ENCODE data around the gene NFATC2. TPM values are rescaled to one million over a fixed set of nuclear protein-coding genes. Genes with fewer than 3 reads are reported as not detected.
"Not testable (repeated sequence)": the region's sequence is repeated elsewhere in the genome, so short reads cannot be mapped to it uniquely, and the experiment has no call there.

The NFATC2 gene
- total RNA-seq, 1 donor from 2014 or later: not detected

DNA sequence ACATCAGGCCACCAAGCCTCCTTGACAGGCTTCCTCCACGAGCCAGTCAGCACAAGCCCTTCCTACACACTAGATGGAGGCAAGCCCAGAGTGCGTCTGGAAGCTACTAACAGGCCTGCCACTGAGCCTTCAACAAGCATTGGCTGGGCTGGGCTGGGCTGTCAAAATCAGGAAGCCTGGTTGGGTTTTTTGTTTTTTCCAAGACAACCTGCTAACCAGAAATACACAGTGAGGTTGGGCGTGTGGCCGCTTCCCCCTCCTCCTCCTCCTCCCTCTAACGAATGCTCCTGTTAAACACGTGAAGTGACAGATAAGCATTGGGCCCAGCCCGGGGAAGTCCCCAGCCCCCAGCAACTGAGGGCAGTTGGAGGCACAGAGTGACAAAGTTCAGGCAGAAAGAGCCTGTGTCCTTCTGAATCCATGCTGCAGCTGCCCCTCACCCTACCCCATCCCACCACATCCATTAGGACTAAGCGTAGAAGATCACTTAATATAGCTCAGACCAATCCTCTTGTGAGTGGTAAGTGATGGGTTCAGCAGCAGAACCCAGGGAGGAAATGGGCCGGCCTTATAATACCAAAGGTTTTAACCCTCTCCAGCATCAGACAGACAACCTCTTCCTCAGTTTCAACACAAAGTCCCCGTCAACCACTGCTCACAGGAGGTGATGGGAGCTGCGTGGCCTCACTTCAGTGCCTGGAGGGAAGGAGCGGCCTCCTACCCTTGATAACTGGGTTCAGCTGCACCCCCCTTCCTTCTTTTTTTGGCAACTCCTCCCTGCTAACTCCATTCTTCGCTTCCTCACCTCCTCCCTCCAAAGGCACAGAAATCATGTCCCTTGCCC is 1.1 kb downstream of the NFATC2 start:
- no peak for DNase-seq (ENCODE audit: low read depth)

DNA sequence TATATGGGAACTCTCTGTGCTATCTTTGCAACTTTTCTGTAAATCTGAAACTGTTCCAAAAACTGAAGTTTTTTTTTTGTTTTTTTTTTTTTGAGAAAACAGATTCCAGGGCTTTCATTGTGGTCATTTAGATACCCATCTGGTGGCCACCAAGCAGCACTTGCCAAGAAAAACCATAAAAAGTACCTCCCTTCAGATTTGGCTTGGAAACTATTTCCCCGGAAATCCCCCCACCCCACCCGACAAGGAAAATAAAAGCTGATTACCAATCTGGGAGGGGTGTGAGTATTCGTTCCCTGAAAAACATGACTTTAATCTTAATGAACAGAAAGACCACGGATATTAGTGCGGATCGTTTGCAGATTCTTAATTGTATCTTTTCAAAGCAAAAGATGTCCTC is 1.9 kb downstream of the NFATC2 start:
- DNase-seq (ENCODE audit: low read depth): no peak

DNA sequence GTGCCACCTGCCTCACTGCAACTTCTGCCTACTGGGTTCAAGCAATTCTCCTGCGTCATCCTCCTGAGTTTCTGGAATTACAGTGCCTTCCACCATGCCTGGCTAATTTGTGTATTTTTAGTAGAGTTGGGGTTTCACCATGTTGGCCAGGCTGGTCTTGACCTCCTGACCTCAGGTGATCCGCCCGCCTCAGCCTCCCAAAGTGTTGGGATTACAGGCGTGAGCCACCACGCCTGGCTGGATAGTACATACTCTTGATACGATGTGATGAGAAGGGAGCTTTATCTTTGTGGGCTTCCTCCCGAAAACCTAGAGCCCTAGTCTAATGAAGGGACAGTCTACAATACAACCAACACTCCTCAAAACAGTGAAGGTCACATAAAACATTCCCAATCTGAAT is 2.4 kb downstream of the NFATC2 start:
- not testable (repeated sequence) for DNase-seq (ENCODE audit: low read depth)

DNA sequence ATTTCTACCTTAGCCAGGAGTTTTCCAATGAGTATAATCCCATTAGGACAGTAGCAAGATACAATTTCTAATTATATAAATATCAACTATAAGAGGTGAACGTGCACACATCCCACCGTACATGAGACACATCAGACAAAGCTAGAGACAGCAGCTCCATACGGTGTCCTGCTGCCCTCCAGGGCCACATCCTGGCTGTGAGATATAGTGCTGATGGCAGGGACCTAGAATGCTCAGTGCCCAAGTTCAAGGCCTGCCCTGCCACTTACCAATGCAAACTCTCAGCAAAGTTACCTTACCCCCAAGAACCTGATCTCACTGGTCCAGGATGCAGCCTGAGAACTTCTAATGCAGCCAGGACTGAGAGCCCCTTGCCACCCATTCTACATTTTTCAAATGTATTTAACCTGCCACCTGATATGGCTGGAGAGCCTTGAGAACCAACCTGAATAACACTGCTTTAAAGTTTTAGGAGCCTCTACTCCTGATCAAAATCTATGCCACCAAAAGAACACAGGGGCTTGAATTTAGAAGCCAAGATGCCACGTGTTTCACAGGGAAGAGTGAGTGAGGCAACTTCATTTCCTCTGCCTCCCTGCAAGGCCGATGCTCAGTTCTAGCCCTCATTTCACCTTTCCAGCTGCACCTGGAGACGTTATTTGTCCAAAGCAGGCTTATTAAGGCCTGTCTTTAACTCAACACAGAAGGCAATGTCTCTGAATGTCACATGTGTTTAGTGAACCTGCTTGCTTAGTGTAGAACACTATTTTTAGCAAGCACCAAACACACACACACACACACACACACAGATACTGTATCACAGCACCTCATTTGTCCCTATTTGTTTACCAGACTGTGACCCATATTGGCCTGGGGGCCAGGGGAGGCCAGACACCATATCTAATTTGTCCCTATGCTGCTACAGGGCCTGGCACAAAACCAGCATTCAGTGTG is 6.1 kb downstream of the NFATC2 start:
- no peak for DNase-seq (ENCODE audit: low read depth)

DNA sequence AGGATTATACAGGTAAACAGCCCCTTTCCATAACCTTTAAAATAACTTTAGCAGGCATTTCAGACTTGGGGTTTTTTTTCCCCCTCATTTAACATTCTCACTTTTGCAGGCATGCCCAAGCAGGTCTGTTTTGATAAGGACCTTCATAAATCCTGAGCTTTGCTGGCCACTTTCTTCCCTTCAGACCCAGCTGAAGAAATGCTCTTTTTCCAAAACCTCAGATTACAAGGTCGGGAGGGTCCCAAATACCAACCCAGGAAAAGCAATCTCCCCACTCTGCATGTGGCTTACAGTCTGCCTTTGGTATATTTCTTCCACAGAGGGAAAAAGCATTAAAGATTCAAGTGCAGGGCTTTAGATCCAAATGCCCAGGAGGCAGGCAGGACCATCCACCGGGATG is 6.8 kb downstream of the NFATC2 start:
- no peak for DNase-seq (ENCODE audit: low read depth)

DNA sequence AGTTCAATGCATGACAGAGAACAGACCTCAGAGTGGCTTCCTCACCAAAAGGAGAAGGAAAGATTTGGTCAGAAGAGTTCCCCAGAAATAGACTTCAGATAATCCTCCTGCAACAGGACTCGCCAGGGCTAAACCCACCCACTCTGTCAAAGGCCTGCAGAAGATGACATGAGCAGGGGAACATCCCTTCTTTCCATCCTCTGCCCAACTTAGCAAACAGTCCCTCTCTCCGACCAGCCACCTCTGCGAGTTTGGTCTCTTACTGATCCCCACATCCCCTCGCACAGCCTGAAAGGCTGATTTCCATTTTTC is 7.5 kb downstream of the NFATC2 start:
- no peak for DNase-seq (ENCODE audit: low read depth)

DNA sequence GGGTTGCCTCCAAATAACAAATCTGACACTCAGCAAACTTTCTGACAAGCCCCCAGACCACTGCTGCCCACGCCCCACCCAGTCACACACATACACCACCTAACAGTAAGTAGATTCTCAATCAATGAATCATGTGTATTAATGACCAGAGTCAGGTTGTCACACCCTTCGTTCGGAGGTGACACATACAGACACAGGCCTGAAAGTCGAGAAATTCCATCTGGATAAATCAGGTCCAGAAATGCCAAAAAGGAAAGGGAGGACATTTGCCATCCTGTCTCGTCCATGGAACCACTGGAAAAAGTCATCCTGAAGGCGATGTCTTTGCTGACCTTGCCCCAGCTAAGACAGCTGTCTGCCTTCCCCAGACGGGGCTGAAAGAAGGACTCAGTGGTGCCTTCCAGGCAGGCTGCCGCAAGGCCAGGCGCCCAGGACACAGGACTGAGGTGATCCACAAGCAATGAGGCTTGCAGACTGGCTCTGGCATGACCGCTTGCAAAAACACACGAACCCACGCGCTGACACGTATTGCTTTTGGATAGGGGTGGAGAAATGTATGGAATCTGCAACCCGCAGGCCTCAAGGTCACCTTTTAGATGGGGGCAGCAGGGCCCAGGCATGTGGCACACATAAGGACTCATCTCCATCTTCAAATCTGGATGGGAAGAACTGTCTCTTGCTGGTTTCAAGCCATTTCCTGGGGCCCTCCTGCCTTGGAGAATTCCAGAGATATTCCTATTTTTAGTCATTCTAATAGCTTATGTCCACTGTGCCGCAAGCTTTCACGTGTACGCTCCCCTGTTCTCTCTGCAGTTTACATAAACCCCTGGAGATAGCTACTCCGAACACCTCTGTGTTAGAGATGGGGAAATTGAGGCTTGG is 9.0 kb downstream of the NFATC2 start:
- DNase-seq (ENCODE audit: low read depth): peak; percentile 8

DNA sequence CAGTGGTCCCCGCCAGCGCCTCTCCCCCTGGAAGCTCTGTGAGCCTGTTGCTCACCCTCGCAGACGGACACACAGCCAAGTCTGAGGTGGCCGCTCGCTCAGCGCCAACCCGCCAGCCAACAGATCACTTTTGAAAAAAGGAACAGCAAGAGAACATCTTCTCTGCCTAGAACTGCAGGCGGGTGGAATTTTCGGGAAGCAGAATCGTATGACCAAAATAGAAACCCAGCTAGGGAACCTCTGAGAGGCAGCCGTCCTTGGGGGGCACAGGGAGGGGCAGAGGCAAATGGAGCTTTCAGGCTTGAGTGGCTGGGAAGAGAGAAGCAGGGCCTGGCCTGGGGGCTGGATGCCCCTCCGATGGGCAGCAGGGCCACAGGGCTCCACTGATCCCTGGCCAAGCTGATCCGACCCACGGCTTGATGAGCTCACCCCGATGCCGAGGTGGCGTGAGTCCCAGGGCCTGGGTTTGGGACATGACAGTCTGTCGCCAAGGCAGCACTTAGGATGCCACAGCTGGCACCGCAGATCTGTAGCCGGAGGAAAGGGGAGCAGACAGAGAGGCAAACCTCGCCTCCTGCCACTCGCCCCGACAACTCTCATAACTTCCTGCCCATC is 9.8 kb downstream of the NFATC2 start:
- peak; percentile 37 for DNase-seq (ENCODE audit: low read depth)

DNA sequence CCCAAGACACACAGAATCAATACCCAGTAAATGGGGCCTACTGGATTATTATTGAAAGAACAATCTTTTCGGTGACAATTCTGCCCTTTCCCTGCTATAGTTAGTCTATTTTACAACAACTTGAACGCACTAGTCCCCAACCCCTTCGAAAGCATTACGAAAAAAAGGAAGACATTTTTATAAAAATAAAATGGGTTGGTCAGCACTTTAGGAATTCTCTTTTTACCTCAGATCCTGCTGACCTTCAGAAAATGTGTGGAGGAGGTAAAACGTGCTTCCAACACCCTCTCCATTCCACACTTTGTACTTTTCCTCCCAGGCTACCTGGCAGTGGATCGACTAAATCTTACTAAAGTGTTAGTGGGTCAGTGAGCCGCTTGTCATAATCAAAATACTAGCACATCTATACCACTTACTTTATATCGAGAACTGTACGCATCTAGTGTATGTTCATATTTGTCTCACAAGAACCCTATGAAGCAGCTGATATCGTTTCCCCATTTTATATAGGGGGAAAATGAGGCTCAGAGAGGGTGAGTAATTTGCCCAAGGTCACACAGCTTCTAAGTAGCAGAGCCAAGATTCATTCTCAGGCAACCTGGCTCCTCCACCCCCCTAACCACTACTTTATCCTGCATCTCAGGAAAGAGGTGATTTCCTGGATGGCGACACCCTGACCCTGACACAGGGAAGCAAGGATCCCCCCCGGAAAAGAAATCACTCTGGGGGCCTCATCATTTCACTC is 10.6 kb downstream of the NFATC2 start:
- DNase-seq (ENCODE audit: low read depth): no peak

DNA sequence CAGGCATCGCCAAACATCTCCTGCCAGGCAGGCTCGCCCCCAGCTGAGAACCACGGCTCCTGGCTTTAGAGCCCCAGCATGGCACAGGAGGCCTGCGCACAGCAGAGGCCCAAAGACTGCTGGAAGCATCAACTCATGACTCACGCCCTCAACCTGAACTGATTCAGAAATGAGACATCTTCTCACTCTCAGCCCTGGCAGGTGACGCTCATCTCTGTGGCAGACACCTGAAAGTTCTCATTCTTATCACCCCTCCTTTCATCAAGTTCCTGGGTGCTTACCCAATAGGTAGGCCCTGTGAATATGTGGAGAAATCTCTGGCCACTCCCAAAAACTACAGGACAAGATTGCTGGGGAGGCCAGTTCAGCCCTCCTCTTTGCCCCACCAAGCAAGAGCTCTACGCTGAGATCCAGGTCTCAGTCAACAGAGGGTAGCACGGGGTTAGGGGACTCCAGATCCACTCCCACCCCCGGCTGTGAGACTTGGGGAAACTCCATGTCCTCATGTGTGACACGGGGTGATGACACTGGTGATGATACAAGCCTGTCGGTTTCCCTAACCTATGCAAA is 11.3 kb downstream of the NFATC2 start:
- peak; percentile 32 for DNase-seq (ENCODE audit: low read depth)

DNA sequence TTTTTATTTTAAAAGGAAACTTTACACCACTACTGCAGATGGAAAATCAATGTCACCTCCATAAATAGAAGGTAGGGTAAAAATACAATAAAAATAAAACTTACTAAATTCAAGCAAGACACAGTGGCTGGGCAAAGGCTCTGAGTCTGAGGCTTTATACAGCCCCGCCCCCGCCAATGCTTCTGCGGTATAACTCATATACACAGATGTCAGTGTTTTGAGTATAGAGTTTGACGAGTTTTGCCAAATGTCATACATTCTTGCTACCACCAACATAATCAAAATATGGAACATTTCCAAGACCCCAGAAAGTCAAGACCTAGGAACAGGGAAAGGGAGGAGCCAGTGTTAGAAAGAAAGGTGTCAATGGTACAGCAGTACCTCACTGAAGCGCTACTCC is 12.8 kb downstream of the NFATC2 start:
- no peak for DNase-seq (ENCODE audit: low read depth)

DNA sequence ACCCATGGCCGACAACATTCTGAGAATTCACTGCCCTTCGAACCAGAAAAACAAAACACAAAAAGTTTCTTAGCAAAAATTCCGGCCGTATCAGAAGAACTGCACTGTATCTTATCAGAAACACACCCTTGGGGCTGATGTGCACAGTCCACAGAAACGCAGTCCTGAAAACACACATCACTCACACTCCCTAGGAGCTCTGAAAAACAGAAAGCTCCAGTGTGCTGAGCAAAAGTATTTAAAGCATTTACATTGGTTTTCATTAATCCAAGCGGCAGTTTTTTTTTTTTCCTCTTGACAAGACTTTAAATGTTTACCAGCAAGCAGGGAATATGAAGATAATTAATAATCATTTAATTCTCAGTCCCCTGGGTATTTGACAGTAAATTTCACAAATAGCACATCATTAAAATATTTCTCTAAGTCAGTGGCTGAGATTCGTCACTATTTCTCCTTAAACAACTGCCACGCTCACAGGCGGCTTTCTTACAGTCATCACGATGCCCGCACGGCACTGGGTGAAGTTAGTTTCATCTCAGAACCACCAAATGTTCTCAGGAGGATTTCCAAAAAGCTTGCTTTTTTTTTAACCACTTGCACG is 13.3 kb downstream of the NFATC2 start:
- no peak for DNase-seq (ENCODE audit: low read depth)

DNA sequence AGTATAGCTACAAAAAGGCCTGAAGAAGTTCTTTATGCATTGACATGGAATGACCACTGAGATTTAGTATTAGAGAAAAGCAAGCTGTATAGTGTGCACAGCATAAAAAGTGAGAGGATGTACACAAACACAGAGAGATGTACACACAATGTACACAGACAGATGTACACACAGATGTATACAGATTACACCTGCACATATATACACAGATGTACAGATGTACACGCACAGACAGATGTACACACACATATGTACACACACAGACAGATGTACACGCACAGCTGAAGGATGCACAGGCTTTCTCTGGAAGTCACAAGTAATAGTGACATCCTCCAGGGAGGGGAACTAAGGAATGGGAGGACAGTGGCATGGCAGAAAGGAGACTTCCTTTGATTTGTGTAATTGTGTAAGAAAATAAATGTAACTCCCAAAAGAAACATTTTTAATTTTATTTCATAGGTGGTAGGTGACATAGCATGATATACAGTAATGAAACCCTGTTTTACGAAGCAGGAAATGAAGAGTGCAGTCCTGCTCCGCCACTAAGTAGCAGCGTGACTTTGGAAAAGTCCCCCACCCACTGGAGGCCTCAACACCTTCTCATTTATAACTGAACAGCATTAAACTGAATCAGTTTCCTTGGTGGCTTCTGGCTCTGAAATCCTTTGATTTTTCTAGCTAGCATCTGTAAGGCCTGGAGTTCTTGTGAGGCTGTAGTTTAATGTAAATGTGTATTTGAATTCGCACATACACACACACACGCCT is 14.1 kb downstream of the NFATC2 start:
- DNase-seq (ENCODE audit: low read depth): no peak

DNA sequence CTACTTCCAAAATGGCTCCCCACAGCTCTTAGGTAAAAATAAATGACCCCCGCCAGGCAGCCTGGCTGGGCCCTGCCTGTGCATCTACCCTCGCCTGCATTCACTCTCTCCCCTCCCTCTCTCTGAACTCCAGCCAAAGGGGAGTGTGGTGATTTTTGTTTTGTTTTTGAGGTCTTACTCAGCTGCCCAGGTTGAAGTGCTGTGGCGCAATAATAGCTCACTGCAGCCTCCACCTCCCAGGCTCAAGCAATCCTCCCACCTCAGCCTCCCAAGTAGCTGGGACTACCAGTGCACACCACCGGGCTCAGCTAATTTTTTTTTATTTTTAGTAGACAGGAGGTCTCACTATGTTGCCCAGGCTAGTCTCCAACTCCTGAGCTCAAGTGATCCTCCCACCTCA is 15.8 kb downstream of the NFATC2 start:
- no peak for DNase-seq (ENCODE audit: low read depth)

DNA sequence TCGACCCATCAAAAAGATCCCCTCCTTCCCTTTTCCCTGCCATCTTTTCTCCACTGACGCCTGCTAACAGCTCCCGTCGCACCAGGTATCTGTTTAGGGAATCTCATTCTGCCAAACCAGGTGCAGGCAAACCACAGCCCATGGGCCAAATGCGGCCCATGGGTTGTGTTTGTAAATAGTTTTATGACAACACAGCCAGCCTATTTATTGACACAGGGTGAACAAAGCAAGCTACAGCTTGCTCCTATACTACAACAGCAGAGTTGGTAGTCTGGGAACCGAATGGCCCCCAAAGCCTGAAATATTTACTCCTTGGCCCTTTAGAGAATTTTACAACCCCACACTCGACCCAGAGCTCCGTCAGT is 16.4 kb downstream of the NFATC2 start:
- DNase-seq (ENCODE audit: low read depth): no peak

DNA sequence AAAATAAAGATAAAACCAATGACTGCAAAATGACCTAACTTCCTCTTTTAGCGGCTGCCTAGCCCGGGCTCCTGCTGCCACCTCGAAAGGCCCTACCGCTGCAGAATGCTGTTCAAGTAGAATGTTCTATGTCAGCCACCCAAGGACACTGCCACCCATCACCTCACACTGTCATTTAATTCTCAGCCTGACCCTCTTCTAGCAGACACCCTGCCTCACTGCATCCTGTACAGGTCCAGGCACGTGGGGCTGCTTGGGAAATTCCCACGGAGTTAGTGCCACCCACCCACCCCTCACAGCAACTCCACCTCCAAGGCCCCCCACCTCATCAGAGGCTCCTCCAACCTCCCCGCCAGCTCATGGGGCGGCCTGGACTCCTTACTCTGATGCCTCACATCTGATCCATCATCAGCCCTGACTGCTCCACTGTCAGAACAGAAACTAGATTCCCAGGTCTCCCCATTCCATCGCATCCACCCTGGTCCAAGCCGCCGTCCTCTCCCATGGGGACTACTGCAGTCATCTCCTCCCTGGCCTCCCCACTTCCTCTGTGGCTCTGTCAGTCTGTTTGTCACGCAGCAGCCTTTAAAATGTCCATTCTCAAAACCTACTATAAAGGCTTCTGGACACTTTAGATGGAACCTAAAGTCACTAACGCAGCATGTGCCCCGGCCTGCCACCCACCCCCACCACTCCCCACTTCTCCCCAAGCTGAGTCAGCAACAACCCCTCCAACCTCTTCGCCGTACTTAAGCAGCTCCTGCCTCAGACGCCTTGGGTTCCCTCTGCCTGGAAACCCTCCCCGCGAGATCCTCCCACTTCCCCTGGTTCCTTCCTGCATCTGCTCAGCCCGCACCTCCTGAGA is 17.0 kb downstream of the NFATC2 start:
- no peak for DNase-seq (ENCODE audit: low read depth)

DNA sequence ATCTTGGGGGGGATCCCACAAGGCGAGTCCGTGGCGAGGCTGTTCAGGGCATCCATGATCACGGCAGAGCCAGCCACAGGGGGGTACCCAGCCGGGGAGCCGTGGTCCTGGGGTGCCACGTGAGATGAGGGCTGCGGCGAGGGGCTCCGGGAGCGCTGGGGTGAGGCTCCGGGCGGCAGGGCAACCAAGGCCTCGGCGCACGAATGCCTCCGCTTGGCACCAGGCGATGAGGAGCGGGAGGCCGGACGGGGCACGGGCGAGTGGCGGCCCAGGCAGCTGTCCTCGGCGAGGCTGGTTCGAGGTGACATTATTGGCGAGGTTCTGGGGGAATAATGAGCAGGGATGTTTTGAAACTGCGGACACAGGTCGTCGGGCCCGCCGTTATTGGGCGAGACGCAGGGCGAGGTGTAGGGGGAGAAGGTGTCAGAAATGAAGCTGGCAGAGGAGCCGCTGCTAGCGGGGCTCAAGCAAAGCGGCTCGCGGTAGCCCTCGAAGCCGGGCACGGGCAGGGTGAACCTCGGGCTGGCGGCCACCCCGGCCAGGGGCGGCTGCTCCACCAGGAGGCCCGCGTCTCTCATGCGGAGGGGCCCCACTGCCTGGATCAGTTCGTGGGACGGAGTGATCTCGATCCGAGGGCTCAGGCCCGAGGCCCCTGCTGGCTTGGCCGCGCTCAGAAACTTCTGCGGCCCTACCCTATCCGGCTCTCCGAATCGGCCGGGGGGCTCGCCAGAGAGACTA is 19.1 kb downstream of the NFATC2 start:
- DNase-seq (ENCODE audit: low read depth): no peak
